ENCODE measurements around the gene TMCC1.
"Not testable (repeated sequence)": the region's sequence is repeated elsewhere in the genome, so short reads cannot be mapped to it uniquely, and the experiment has no call there.

DNA sequence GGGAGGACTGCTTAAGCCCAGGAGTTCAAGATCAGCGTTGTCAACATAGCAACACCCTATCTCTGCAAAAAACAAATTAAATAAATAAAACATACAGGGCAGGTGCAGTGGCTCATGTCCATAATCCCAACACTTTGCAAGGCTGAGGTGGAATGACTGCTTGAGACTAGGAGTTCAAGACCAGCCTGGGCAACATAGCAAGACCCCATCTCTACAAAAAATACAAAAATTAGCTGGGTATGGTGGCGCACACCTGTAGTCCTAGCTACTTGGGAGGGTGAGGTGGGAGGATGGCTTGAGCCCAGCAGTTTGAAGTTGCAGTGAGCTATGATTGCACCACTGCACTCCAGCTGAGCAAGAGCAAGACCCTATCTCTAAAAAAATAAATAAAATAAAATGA lies 19.0 kb downstream of the TMCC1 start:
- TF ChIP-seq, protein P1, sequence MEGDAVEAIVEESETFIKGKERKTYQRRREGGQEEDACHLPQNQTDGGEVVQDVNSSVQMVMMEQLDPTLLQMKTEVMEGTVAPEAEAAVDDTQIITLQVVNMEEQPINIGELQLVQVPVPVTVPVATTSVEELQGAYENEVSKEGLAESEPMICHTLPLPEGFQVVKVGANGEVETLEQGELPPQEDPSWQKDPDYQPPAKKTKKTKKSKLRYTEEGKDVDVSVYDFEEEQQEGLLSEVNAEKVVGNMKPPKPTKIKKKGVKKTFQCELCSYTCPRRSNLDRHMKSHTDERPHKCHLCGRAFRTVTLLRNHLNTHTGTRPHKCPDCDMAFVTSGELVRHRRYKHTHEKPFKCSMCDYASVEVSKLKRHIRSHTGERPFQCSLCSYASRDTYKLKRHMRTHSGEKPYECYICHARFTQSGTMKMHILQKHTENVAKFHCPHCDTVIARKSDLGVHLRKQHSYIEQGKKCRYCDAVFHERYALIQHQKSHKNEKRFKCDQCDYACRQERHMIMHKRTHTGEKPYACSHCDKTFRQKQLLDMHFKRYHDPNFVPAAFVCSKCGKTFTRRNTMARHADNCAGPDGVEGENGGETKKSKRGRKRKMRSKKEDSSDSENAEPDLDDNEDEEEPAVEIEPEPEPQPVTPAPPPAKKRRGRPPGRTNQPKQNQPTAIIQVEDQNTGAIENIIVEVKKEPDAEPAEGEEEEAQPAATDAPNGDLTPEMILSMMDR (conservative IDR thresholded peaks at IDR 0.05; ENCODE audit: low read length): not testable (repeated sequence)
- not testable (repeated sequence) for TF ChIP-seq EZH2phosphoT487 (IDR thresholded peaks at IDR 0.05; ENCODE audit: borderline replicate concordance)
